IMR-90 (cell line): ENCODE measurements around the gene NEAT1.

Experiments used
- BHLHE40 ChIP-seq: fragments of 150-350 bp; IDR thresholded peaks from 2 replicates; pipeline ENCODE4 v1.6.1; 2016; ENCODE audit warnings: mild to moderate bottlenecking, low read depth, low read length
- CEBPB ChIP-seq: IDR thresholded peaks from 2 replicates; pipeline ENCODE4 v1.6.1; 2012; ENCODE audit warnings: low read depth, low read length, improper control_type of control experiment
- FOS ChIP-seq: fragments of 150-350 bp; IDR thresholded peaks from 2 replicates; pipeline ENCODE4 v1.6.1; 2016; ENCODE audit warnings: low read depth, low read length
- MXI1 ChIP-seq: IDR thresholded peaks from 2 replicates; pipeline ENCODE4 v1.6.1; 2012; ENCODE audit warnings: low read depth, mild to moderate bottlenecking, low read length, moderate library complexity, borderline replicate concordance
- NFE2L2 ChIP-seq: fragments of 150-350 bp; IDR thresholded peaks from 2 replicates; pipeline ENCODE4 v1.6.1; 2016; ENCODE audit warnings: low read depth, mild to moderate bottlenecking, low read length
- POLR2A ChIP-seq: IDR thresholded peaks from 2 replicates; pipeline ENCODE4 v1.6.1; 2012; ENCODE audit warnings: mild to moderate bottlenecking, low read depth, low read length
- RAD21 ChIP-seq: IDR thresholded peaks from 2 replicates; pipeline ENCODE4 v1.6.1; 2012; ENCODE audit warnings: low read length, improper control_type of control experiment
- RCOR1 ChIP-seq: IDR thresholded peaks from 2 replicates; pipeline ENCODE4 v1.6.1; 2012; ENCODE audit warnings: mild to moderate bottlenecking, low read length, improper control_type of control experiment; ENCODE audit not compliant: insufficient replicate concordance
- RFX5 ChIP-seq: IDR thresholded peaks from 2 replicates; pipeline ENCODE4 v1.8.0; 2012; ENCODE audit warnings: low read depth, mild to moderate bottlenecking, low read length, moderate library complexity
- SMC3 ChIP-seq: fragments of 150-350 bp; IDR thresholded peaks from 2 replicates; pipeline ENCODE4 v1.6.1; 2016; ENCODE audit warnings: low read depth, mild to moderate bottlenecking, antibody characterized with exemption, low read length, moderate library complexity
- USF2 ChIP-seq: fragments of 150-350 bp; IDR thresholded peaks from 2 replicates; pipeline ENCODE4 v1.6.1; 2017; ENCODE audit warnings: mild to moderate bottlenecking, antibody characterized with exemption, low read length, low read depth
- TF ChIP-seq, protein P1 (sequence below): conservative IDR thresholded peaks from 2 replicates; pipeline ENCODE4 v1.5.1; 2012; ENCODE audit warnings: mild to moderate bottlenecking, low read depth, low read length, improper control_type of control experiment

DNA sequence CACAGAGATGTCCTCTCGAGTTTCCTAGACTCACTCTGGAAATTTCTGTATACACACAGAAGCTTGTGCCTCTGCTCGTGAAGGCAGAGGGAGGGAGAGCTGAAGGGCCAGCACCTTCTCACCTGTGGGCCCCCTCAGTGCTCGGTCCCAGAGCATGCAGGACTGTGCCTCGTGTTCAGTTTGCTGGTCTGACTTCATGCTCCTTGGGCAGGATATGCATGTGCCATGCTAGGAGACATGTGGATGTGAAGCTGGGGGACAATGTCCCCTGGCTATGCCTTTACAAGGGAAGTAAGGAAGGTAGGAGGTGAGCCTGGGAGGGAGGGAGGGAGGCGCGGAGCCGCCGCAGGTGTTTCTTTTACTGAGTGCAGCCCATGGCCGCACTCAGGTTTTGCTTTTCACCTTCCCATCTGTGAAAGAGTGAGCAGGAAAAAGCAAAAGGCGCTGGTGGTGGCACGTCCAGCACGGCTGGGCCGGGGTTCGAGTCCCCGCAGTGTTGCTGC is 22.6 kb downstream of the NEAT1 start:
- TF ChIP-seq, protein P1, sequence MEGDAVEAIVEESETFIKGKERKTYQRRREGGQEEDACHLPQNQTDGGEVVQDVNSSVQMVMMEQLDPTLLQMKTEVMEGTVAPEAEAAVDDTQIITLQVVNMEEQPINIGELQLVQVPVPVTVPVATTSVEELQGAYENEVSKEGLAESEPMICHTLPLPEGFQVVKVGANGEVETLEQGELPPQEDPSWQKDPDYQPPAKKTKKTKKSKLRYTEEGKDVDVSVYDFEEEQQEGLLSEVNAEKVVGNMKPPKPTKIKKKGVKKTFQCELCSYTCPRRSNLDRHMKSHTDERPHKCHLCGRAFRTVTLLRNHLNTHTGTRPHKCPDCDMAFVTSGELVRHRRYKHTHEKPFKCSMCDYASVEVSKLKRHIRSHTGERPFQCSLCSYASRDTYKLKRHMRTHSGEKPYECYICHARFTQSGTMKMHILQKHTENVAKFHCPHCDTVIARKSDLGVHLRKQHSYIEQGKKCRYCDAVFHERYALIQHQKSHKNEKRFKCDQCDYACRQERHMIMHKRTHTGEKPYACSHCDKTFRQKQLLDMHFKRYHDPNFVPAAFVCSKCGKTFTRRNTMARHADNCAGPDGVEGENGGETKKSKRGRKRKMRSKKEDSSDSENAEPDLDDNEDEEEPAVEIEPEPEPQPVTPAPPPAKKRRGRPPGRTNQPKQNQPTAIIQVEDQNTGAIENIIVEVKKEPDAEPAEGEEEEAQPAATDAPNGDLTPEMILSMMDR: no peak
- TF ChIP-seq POLR2A (0 out of 2 replicates have a peak, but pooled peaks have one; percentile 19), BHLHE40 (no peak), SMC3 (no peak), USF2 (no peak; the same call in 1 of the 2 replicates), RCOR1 (no peak), RAD21 (no peak), RFX5 (no peak), CEBPB (no peak), NFE2L2 (no peak), FOS (no peak), MXI1 (no peak)
